ENCODE results near the gene GRM8.

GRM8 gene

DNA sequence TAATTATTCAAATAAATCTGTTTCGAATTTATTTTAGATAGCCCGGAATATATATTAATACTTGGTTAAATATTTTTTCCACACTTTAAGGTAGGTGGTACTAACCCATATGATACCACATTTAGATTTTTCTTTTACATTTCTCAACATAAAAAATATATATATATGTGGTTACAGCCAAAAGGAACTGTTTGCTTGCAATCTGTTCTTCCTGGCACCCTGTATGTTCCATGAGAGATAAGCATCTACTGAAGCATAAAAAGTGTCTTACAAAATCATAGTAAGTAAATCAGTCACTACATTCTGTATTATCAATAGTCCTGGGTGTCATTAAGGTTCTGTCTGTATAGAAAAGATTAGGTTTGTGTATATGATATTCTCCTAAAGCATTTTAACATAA, 726.8 kb downstream of the GRM8 start:
- Histone ChIP-seq H3K9me3 (ENCODE audit: control insufficient read depth, insufficient read depth, low read length) (no peaks in the 10 kb centered on the region), H3K27ac (ENCODE audit: low read depth, low read length) (no peak overlapping the region), H3K4me1 (ENCODE audit: control insufficient read depth, low read length) (no peaks in the 10 kb centered on the region), H3K4me3 (ENCODE audit: low read length) (no peak overlapping the region), H3K4me2 (ENCODE audit: low read length) (no peak overlapping the region), H4K20me1 (ENCODE audit: control insufficient read depth, insufficient read depth, low read depth, low read length) (no peaks in the 10 kb centered on the region), H3K36me3 (ENCODE audit: control insufficient read depth, low read length) (no peaks in the 10 kb centered on the region), H3F3A (ENCODE audit: control insufficient read depth, insufficient read depth) (no peaks in the 10 kb centered on the region), H3K79me2 (ENCODE audit: control insufficient read depth, low read length) (no peaks in the 10 kb centered on the region), H3K27me3 (ENCODE audit: control insufficient read depth, low read length) (no peaks in the 10 kb centered on the region), H3K9me2 (replicated peaks; ENCODE audit: control insufficient read depth, low read length) (no peaks in the 10 kb centered on the region)
- TF ChIP-seq EZH2phosphoT487 (IDR thresholded peaks at IDR 0.05; ENCODE audit: borderline replicate concordance, low read length): no peak
- TF ChIP-seq, protein P1, sequence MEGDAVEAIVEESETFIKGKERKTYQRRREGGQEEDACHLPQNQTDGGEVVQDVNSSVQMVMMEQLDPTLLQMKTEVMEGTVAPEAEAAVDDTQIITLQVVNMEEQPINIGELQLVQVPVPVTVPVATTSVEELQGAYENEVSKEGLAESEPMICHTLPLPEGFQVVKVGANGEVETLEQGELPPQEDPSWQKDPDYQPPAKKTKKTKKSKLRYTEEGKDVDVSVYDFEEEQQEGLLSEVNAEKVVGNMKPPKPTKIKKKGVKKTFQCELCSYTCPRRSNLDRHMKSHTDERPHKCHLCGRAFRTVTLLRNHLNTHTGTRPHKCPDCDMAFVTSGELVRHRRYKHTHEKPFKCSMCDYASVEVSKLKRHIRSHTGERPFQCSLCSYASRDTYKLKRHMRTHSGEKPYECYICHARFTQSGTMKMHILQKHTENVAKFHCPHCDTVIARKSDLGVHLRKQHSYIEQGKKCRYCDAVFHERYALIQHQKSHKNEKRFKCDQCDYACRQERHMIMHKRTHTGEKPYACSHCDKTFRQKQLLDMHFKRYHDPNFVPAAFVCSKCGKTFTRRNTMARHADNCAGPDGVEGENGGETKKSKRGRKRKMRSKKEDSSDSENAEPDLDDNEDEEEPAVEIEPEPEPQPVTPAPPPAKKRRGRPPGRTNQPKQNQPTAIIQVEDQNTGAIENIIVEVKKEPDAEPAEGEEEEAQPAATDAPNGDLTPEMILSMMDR (IDR thresholded peaks at IDR 0.05; ENCODE audit: low read depth, low read length, poor library complexity, severe bottlenecking): no peak

DNA sequence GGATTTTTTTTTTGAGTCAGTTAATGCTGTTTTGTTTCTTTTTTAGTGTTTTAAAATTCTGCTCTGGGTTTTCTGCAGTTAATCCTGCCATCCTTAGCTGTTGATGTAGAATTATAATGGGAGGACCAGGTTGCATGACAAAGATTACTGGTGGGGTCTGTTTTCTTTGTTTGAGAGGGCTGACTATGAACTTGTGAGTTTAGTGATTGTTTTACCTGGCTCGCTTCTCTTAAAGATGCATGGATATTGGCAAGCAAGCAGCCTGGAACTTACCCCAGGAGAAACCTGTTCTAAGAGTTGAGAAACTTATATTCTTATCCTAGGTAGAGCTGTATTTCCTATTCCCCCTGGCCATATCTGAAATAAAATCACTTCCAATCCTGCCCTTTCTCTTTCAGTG, 727.8 kb downstream of the GRM8 start:
- H3K27me3 ChIP-seq (ENCODE audit: control insufficient read depth, low read length): no peaks in the 10 kb centered on the region
- H3K36me3 ChIP-seq (ENCODE audit: control insufficient read depth, low read length): no peaks in the 10 kb centered on the region
- H3K4me1 ChIP-seq (ENCODE audit: control insufficient read depth, low read length): no peaks in the 10 kb centered on the region
- no peaks in the 10 kb centered on the region for H3F3A ChIP-seq (ENCODE audit: control insufficient read depth, insufficient read depth)
- H3K27ac ChIP-seq (ENCODE audit: low read depth, low read length): no peak overlapping the region
- no peak overlapping the region for H3K4me2 ChIP-seq (ENCODE audit: low read length)
- no peaks in the 10 kb centered on the region for H3K9me3 ChIP-seq (ENCODE audit: control insufficient read depth, insufficient read depth, low read length)
- H3K4me3 ChIP-seq (ENCODE audit: low read length): no peak overlapping the region
- no peaks in the 10 kb centered on the region for H4K20me1 ChIP-seq (ENCODE audit: control insufficient read depth, insufficient read depth, low read depth, low read length)
- no peaks in the 10 kb centered on the region for H3K79me2 ChIP-seq (ENCODE audit: control insufficient read depth, low read length)
- H3K9me2 ChIP-seq (replicated peaks; ENCODE audit: control insufficient read depth, low read length): no peaks in the 10 kb centered on the region
- TF ChIP-seq EZH2phosphoT487 (IDR thresholded peaks at IDR 0.05; ENCODE audit: borderline replicate concordance, low read length): no peak
- TF ChIP-seq, protein P1 (IDR thresholded peaks at IDR 0.05; ENCODE audit: low read depth, low read length, poor library complexity, severe bottlenecking): no peak

DNA sequence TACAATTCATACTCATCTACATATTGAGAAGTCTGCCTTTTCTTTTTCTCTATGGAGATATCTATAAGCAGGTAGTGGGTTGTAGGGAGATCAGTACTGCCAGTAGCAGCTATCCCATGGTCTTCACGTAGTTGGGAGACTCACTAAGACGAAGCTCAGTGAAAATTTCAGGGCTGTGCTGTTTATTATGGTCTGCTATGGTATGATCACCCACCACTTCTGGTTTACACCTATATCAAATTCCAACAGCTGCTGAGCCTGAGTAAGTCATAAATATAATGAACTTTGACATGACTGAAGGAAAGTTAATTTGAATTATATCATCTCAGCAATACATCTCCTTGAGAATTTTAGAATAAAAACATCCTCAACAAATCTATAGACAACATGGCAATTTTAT, 741.7 kb downstream of the GRM8 start:
- Histone ChIP-seq H3K27me3 (ENCODE audit: control insufficient read depth, low read length) (no peaks in the 10 kb centered on the region), H3F3A (ENCODE audit: control insufficient read depth, insufficient read depth) (no peaks in the 10 kb centered on the region), H3K9me3 (ENCODE audit: control insufficient read depth, insufficient read depth, low read length) (no peaks in the 10 kb centered on the region), H3K4me1 (ENCODE audit: control insufficient read depth, low read length) (no peaks in the 10 kb centered on the region), H3K4me2 (ENCODE audit: low read length) (no peak overlapping the region), H3K9me2 (replicated peaks; ENCODE audit: control insufficient read depth, low read length) (no peaks in the 10 kb centered on the region), H3K79me2 (ENCODE audit: control insufficient read depth, low read length) (no peaks in the 10 kb centered on the region), H4K20me1 (ENCODE audit: control insufficient read depth, insufficient read depth, low read depth, low read length) (no peaks in the 10 kb centered on the region), H3K36me3 (ENCODE audit: control insufficient read depth, low read length) (no peaks in the 10 kb centered on the region), H3K27ac (ENCODE audit: low read depth, low read length) (no peak overlapping the region), H3K4me3 (ENCODE audit: low read length) (no peak overlapping the region)
- TF ChIP-seq, protein P1 (IDR thresholded peaks at IDR 0.05; ENCODE audit: low read depth, low read length, poor library complexity, severe bottlenecking): no peak
- no peak for TF ChIP-seq EZH2phosphoT487 (IDR thresholded peaks at IDR 0.05; ENCODE audit: borderline replicate concordance, low read length)

DNA sequence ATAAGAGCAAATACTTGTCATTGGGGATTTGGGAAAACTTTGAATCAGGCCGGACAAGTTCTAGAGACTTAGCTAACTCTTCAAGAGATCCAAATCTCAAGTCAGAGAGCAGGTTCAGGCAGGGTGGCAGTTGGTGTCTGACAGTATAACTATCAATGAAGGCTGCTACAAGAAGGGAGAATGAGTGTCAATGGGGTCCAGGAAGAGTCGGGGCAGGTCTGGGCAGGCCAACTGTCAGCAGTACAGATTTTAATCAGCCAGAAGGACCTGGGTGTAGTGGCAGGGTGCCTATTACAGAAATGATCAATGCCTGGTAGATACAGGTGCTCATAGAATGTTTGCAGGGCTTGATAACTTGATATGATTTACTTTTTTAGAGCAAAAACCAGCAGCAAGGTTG, 751.1 kb downstream of the GRM8 start:
- Histone ChIP-seq H3K27ac (ENCODE audit: low read depth, low read length) (no peak overlapping the region), H4K20me1 (ENCODE audit: control insufficient read depth, insufficient read depth, low read depth, low read length) (no peaks in the 10 kb centered on the region), H3K9me3 (ENCODE audit: control insufficient read depth, insufficient read depth, low read length) (no peaks in the 10 kb centered on the region), H3K9me2 (replicated peaks; ENCODE audit: control insufficient read depth, low read length) (no peaks in the 10 kb centered on the region), H3K4me2 (ENCODE audit: low read length) (no peak overlapping the region), H3K36me3 (ENCODE audit: control insufficient read depth, low read length) (no peaks in the 10 kb centered on the region), H3F3A (ENCODE audit: control insufficient read depth, insufficient read depth) (no peaks in the 10 kb centered on the region), H3K4me1 (ENCODE audit: control insufficient read depth, low read length) (no peaks in the 10 kb centered on the region), H3K4me3 (ENCODE audit: low read length) (no peak overlapping the region), H3K27me3 (ENCODE audit: control insufficient read depth, low read length) (no peaks in the 10 kb centered on the region), H3K79me2 (ENCODE audit: control insufficient read depth, low read length) (no peaks in the 10 kb centered on the region)
- TF ChIP-seq EZH2phosphoT487 (IDR thresholded peaks at IDR 0.05; ENCODE audit: borderline replicate concordance, low read length): no peak
- TF ChIP-seq, protein P1 (IDR thresholded peaks at IDR 0.05; ENCODE audit: low read depth, low read length, poor library complexity, severe bottlenecking): no peak
